Ammon's horn (tissue), 1 donor: Measurements from ENCODE around the gene KIAA1217.

Experiments used
- DNase-seq: peaks from one replicate; pipeline ENCODE4 v3.0.0-alpha.2; 2016; ENCODE audit warnings: low spot score

The KIAA1217 gene

GRCh38 chr10:24241536-24242040 lies 32.6 kb downstream of the KIAA1217 start:
- no peak for DNase-seq

- DNase-seq, result no peak
Measured at GRCh38 chr10:24242562-24242961, 33.6 kb downstream of the KIAA1217 start.

- no peak for DNase-seq
Measured at GRCh38 chr10:24246365-24246764, 37.4 kb downstream of the KIAA1217 start.

GRCh38 chr10:24247841-24248240 lies 38.9 kb downstream of the KIAA1217 start:
- no peak for DNase-seq

- DNase-seq, result no peak
Measured at GRCh38 chr10:24249829-24250415, 41.0 kb downstream of the KIAA1217 start.

GRCh38 chr10:24251547-24251946 lies 42.6 kb downstream of the KIAA1217 start:
- DNase-seq, result no peak

GRCh38 chr10:24254180-24254579 lies 45.2 kb downstream of the KIAA1217 start:
- no peak for DNase-seq

GRCh38 chr10:24255115-24255880 lies 46.4 kb downstream of the KIAA1217 start:
- DNase-seq, result no peak

- no peak for DNase-seq
Measured at GRCh38 chr10:24255881-24256311, 47.0 kb downstream of the KIAA1217 start.

- no peak for DNase-seq
Measured at GRCh38 chr10:24256619-24257107, 47.7 kb downstream of the KIAA1217 start.

GRCh38 chr10:24257588-24257987 lies 48.6 kb downstream of the KIAA1217 start:
- DNase-seq, result no peak

GRCh38 chr10:24259365-24260130 lies 50.6 kb downstream of the KIAA1217 start:
- DNase-seq, result no peak

- no peak for DNase-seq
Measured at GRCh38 chr10:24261627-24262026, 52.7 kb downstream of the KIAA1217 start.

GRCh38 chr10:24262929-24263590 lies 54.1 kb downstream of the KIAA1217 start:
- no peak for DNase-seq

GRCh38 chr10:24269476-24269875 lies 60.5 kb downstream of the KIAA1217 start:
- DNase-seq, result no peak

GRCh38 chr10:24272374-24272773 lies 63.4 kb downstream of the KIAA1217 start:
- no peak for DNase-seq

- no peak for DNase-seq
Measured at GRCh38 chr10:24277277-24277676, 68.3 kb downstream of the KIAA1217 start.

- DNase-seq, result no peak
Measured at GRCh38 chr10:24277771-24278170, 68.8 kb downstream of the KIAA1217 start.

GRCh38 chr10:24278176-24278889 lies 69.4 kb downstream of the KIAA1217 start:
- no peak for DNase-seq

- no peak for DNase-seq
Measured at GRCh38 chr10:24279166-24279565, 70.2 kb downstream of the KIAA1217 start.

GRCh38 chr10:24287559-24288195 lies 78.7 kb downstream of the KIAA1217 start:
- DNase-seq, result no peak
